Occipital lobe (tissue), 2 donors: ENCODE data around the gene MYO1E. TPM values are rescaled to one million over a fixed set of nuclear protein-coding genes. Genes with fewer than 3 reads are reported as not detected.
"Not testable (repeated sequence)": the region's sequence is repeated elsewhere in the genome, so short reads cannot be mapped to it uniquely, and the experiment has no call there.

Experiments used
- DNase-seq: peaks from one replicate; lab custom pipeline; 2025; lab: John Stamatoyannopoulos, UW
- total RNA-seq: library from RNA; depleted of rRNA; stranded (reverse); fragments of >200 nt; gene quantifications from one replicate; pipeline ENCODE4 v1.2.3, GENCODE V29; 2014

Gene MYO1E
- total RNA-seq, 1 donor from 2014 or later: 31.2 TPM

GRCh38 chr15:59143281-59143680 is 229.4 kb downstream of the MYO1E start:
- DNase-seq: no peak

DNA sequence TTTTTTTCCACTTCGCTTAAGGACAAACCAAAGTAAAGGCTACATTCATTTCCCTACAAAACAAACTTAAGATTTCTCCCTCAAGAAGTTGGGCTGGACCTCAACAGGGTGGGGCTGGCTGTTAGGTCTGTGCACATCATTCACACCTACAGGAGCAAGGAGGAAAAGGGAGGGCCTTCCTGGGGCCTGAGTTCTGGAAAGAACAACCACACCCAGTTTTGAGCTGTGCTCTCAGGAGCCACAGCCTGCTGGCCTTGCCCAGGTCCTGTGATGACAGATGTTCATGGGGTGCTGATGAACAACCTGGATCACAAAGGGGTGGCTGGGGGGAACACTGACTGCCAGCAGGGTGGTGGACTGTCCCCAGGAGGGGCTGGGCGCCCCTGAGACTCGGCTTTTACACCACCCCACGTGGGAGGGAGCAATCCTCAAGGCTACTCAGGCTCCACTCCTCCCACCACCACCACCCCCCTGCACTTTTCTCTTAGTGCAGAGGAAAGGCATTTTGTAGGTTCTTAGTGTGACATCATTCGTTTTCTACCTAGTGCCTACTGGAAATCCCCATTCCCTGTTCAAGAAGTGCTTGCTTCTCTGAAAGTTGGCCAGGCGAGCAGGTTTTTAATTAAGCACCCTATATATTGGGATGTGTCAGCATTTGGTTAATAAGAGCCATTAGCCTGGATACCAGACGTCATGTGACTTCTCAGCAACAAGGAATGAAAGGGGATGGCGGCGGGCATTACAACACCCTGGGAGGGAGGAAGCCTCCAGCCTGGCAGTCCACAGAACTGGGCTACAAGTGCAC is 232.0 kb downstream of the MYO1E start:
- DNase-seq: no peak

GRCh38 chr15:59138243-59138642 is 234.4 kb downstream of the MYO1E start:
- DNase-seq: no peak

DNA sequence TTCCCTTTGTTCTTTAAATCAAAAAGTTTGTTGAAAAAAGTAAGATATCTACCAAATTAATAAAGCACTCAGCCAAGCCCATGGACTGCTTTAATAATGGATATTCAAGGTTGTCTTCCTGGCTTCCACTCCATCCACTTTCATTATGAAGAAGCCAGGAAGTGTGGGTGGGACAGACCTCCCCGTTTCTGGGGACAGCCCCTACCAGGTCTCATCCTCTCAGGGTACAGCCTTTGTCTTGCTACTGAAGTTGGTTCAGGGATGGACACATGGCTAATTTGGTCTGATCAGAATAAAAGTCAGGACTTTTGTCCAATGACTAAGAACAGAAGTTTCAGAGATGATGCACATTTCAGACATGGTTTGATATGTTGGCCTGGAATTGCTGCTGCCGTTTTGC is 235.1 kb downstream of the MYO1E start:
- DNase-seq: no peak

DNA sequence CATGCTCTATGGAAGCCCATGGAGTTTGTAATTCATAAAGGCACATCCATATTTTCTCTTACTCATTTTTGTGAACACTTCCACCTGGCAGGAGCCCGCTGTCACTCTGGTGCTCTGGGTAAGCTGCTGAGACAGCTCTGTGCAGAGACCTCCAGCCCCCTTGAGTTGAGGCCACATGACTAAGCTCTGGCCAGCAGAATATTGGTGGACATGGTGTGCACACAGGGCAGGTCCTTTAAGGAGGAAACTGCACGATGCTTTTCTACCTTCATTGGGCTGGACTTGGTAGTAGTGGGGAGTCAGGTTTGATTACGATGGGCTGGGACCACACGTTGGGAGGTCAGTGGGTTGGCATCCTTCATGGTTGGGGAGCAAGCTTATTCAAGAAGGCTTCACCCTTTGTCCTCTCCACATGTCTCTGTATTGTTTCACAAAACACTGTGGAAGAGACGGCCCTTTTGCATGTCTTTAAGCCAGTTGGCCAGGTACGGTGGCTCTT is 238.7 kb downstream of the MYO1E start:
- DNase-seq: no peak

DNA sequence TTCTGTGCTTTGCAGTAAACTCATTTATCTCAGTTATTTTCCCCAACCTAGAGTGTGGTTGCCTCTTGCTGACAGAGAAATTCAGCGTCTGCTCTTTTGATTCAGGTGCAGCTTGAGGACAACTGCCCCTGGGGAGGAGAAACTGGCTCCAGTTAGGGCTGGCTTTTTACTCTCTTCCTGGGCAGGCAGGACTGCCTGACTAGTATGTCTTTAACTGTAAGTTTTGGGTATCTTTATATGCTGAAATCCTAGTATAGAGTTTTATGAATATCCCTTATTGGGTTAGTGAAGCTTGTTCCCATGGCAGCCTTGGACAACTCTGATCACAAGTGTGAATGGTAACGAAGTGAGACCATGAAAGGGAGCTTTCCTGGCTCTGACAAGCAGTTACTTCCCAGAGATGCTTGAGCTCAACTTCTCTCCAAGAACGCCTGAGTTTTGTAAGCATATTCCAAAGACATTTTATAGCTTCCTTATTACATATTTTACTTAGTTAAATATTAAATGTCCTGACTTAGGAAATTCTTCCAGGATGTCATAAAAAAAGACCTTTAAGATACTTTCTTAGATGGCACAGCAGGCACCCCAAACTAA is 240.6 kb downstream of the MYO1E start:
- no peak for DNase-seq

GRCh38 chr15:59131456-59131855 is 241.2 kb downstream of the MYO1E start:
- DNase-seq: no peak

DNA sequence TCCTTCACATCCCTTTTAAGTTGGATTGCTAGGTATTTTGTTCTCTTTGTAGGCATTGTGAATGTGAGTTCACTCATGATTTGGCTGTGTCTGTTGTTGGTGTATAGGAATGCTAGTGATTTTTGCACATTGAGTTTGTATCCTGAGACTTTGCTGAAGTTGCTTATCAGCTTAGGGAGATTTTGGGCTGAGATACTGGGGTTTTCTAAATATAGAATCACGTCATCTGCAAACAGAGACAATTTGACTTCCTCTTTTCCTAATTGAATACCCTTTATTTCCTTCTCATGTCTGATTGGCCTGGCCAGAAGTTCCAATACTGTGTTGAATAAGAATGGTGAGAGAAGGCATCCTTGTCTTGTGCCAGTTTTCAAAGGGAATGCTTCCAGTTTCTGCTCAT is 245.4 kb downstream of the MYO1E start:
- not testable (repeated sequence) for DNase-seq

- DNase-seq: not testable (repeated sequence)
Measured at GRCh38 chr15:59125683-59126082, 247.0 kb downstream of the MYO1E start.

DNA sequence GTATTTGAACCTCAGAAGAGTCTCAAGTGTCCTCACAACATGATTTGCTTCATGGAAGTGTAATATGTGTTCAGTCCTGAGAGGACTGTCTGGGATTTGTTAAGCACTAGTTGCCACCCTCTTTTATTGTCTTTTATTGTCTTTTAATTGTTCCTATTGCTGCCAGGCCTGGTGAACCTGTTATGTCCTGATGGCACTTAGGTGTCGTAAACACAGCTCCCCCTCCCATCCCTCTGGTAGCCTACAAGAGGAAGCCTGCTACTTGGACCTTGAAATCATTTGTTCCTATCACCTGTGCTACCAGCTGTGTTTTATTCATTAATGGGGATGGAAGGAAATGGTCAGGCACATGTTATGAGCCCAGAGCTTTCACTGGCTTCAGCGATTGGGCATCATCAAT is 248.4 kb downstream of the MYO1E start:
- no peak for DNase-seq

GRCh38 chr15:59120937-59121336 is 251.7 kb downstream of the MYO1E start:
- DNase-seq: no peak

DNA sequence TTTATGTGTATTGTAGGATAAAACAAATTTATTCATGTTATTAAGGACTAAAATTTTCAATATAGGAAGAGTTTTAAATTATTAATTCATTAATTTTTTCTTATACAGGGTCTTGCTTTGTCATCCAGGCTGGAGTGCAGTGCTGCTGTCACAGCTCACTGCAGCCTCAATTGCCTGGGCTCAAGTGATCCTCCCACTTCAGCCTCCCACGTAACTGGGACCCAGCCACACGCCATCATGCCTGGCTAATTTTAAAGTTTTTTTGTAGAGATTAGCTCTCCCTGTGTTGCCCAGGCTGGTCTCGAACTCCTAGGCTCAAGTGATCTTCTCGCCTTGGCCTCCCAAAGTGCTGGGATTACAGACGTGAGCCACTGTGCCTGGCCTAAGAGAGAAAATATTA is 253.0 kb downstream of the MYO1E start:
- no peak for DNase-seq

DNA sequence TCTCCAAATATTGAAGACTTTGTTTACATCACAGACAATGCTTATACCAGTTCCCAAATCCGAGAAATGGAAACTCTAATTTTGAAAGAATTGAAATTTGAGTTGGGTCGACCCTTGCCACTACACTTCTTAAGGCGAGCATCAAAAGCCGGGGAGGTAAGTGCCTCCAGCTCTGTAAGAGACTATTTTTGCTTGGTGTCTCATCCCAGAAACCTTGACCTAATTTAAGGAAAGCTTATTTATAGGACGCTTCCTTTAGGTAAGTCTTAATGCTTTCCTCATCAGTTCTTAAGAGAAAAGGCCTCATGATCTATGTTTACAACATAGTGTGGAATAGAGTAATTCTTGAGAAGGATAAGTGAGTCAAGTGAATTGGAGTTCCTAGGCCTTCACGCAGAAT is 255.9 kb downstream of the MYO1E start:
- DNase-seq: no peak

DNA sequence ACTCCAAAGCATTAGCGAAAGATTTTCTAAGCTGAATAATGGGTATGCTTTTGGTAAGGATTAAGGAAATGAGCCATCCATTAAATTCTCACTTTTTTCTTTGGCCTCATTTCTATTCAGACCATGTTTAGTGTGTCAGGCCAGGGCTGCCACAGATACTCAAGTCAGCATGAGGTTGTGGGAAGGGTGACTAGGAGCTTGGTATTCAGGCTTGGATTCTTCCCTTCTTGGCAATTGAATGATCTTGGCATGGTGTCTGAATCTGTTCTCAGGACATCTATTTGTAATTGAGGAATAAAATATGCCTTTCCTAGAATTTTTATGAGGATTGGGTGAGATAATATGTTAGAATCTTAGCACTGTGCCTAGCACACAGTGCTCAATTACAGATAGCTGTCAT is 256.5 kb downstream of the MYO1E start:
- DNase-seq: no peak

- no peak for DNase-seq
Measured at GRCh38 chr15:59115047-59115446, 257.6 kb downstream of the MYO1E start.

DNA sequence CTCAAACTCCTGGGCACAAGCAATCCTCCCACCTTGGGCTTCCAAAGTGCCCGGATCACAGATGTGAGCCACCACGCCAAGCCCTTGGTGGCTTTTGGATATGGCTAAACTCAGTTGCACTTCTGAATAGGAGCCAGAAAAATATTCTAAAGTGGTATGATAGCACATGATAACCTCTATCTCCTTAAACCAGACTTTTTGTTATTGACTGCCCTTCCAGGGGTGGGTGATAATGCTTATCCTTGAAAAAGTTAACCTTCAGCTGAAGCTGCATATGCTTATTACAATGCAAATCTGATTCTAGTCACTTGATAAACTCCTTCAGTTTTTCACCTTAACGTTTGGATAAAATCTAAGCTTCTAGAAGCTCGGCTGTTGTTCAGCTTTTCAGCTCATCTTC is 261.4 kb downstream of the MYO1E start:
- DNase-seq: no peak

- DNase-seq: no peak
Measured at GRCh38 chr15:59105854-59106253, 266.8 kb downstream of the MYO1E start.

GRCh38 chr15:59104912-59105732 is 267.5 kb downstream of the MYO1E start, which contains the start of gene CCNB2:
CCNB2 (plus strand) TSS chr15:59105146; CDS start chr15:59105269, 123 bp downstream.
- peak; percentile 77 for DNase-seq

- DNase-seq: peak; percentile 40
Measured at GRCh38 chr15:59104602-59104911, 268.1 kb downstream of the MYO1E start.

DNA sequence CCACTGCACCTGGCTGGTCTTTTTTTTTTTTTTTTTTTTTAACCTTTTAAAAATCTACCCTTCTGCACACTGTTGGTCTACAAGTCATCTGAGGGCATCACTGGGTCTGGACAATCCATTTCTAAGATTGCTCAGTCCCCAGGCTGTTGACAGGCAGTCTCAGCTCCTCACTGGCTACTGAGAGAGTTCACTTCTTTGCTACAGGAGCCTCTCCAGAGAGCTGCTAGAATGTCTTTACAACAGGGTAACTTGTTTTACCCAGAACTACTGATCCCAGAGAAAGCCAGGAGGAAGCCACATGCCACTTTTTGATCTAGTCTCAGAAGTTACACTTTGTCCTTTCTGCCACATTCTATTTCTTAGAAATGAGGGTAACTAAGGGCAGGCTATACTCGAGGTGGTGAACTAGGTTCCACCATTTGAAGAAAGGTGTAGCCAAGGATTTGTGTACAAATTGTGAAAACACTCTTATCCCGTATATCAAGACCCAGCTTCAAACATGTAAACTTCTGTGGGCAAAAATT is 273.4 kb downstream of the MYO1E start:
- no peak for DNase-seq

DNA sequence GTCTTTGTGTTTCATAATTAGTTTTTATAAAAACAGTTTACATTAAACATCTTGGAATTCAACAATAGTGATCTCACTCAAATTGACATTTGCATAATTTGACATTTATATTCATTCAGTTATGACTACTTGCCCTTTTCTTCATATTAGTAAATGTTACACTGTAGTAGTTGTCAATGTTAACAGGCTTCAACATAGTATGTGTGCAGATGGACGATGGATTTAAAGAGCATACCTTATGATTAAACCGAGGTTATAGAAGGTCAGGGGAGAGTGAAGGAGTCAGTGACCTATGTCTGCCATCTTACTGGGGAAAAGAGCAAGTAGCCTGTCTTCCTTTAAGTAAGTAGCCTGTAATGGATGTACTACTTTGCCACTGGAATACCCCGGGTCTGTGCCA is 276.2 kb downstream of the MYO1E start:
- DNase-seq: no peak

GRCh38 chr15:59094077-59094476 is 278.6 kb downstream of the MYO1E start:
- no peak for DNase-seq
